Measurements from ENCODE around the gene CCDC169. TPM values are rescaled to one million over a fixed set of nuclear protein-coding genes. Genes with fewer than 3 reads are reported as not detected.
"Not testable (repeated sequence)": the region's sequence is repeated elsewhere in the genome, so short reads cannot be mapped to it uniquely, and the experiment has no call there.

Gene CCDC169
- total RNA-seq, 1 donor, result 4.3 TPM

DNA sequence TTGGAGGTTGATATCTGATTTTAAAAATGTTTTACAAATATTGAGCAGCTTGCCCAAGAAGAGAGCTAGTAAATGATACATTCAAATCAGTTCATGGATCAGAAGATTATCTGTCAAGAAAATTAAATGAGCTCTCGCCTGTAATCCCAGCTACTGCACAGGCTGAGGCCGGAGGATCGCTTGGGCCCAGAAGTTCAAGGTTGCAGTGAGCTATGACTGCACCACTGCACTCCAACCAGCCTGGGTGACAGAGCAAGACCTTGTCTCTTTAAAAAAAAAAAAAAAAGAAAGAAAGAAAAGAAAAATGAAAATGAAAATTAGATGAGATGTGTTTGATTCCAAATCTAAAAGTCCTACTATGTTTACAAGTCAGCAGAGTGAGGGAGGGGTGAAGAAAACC, 46.2 kb upstream of the CCDC169 start:
- TF ChIP-seq, protein P1, sequence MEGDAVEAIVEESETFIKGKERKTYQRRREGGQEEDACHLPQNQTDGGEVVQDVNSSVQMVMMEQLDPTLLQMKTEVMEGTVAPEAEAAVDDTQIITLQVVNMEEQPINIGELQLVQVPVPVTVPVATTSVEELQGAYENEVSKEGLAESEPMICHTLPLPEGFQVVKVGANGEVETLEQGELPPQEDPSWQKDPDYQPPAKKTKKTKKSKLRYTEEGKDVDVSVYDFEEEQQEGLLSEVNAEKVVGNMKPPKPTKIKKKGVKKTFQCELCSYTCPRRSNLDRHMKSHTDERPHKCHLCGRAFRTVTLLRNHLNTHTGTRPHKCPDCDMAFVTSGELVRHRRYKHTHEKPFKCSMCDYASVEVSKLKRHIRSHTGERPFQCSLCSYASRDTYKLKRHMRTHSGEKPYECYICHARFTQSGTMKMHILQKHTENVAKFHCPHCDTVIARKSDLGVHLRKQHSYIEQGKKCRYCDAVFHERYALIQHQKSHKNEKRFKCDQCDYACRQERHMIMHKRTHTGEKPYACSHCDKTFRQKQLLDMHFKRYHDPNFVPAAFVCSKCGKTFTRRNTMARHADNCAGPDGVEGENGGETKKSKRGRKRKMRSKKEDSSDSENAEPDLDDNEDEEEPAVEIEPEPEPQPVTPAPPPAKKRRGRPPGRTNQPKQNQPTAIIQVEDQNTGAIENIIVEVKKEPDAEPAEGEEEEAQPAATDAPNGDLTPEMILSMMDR (IDR thresholded peaks at IDR 0.05; ENCODE audit: insufficient read depth, low read depth, low read length), result no peak
- H3K4me3 ChIP-seq (ENCODE audit: low read depth, low read length), result peak overlapping the region; percentile 84

DNA sequence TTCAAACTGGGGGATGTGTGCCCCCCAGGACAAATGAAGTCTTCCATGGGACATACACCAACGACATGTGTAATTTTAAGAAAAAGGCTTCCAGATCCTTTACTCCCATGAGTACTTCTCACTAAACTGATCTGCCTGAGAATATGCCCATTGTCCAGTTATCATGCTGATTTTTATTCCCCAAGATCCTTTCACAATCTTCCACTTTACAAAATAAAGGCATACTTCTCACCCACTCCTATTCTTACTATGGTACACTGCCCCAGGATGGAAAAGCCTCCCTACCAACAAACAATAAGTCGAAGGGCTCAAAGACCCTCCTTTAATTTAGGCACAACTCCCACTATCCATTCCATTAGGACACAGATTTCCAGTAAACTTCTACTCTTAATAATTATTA, 45.1 kb upstream of the CCDC169 start:
- DNase-seq (ENCODE audit: low read depth), result no peak
- H3K4me3 ChIP-seq (ENCODE audit: low read depth, low read length), result no peak overlapping the region
- TF ChIP-seq, protein P1 (IDR thresholded peaks at IDR 0.05; ENCODE audit: insufficient read depth, low read depth, low read length), result no peak

More for the DNA sequence above, 46.2 kb upstream of the CCDC169 start:
- DNase-seq (ENCODE audit: low read depth), result no peak

DNA sequence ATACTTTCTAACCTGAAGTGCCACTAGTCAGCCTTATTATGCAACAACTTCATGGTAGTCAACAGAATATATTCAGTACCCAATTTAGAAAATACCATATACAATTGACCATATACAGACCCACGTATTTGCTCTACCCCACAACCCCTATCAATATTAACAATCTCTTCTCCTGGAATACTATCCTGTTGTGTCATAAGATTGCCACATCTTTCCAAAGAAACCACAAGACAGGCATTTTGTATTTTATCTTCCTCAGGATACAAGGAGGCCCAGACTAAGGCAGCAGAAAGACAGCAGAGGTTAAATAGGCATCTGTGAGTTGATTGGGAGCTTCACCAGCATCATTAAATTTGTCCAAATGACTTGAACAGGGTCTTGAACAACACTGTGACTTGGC, 44.1 kb upstream of the CCDC169 start:
- peak; percentile 83 for DNase-seq (ENCODE audit: low read depth)
- H3K4me3 ChIP-seq (ENCODE audit: low read depth, low read length), result peak overlapping the region; percentile 5
- TF ChIP-seq, protein P1 (IDR thresholded peaks at IDR 0.05; ENCODE audit: insufficient read depth, low read depth, low read length), result no peak

DNA sequence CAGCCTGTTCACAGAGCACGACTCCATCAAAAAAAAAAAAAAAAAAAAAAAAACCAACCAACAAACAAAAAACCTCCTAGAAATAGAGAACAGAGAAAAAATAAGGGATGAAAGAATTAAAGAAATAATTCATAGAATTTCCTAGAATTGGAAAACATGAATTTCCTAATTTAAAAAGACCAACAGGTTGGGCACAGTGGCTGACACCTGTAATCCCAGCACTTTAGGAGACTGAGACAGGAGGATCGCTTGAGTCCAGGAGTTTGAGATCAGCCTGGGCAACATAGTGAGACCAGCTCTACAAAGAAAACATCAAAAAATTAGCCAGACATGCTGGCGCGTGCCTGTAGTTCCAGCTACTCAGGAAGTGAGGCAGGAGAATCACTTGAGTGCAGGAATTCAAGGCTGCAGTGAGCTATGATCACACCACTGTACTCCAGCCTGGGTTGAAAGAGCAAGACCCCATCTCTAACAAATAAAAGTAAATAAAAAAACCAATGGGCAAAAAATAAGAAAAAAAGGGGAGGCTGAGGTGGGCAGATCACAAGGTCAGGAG, 42.1 kb upstream of the CCDC169 start:
- TF ChIP-seq, protein P1 (IDR thresholded peaks at IDR 0.05; ENCODE audit: insufficient read depth, low read depth, low read length), result no peak
- H3K4me3 ChIP-seq (ENCODE audit: low read depth, low read length), result no peak overlapping the region
- no peak for DNase-seq (ENCODE audit: low read depth)

DNA sequence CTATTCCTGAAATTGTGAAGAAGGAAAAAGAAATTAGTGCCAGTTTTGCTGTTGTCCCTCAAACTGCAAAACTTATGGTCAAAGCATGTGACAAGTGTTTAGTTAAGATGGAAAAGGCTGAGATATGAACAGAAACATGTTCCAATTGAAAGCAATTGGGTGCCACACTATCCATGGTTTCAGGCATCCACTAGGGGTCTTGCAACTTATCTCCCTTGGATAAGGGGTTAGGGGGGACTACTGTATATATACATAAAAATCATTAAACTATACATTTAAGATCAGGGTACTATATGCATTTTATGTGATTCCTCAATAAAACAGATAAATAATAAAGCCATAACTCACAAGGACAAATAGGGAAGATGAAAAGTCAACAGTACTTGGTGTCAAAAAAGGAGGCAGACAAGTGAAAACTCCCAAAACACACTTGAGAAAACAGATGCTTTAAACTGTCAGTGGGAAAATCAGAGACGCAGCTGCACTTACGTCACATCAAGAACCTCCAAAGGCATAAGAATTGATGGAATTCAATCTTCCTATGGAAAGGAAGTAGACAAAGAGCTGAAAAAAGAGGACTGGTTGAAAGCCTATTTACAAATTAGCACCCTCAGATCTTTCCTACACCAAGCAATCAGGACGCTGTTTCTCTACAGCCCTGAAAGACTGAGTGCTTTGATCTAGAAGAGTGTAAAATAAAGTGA, 40.5 kb upstream of the CCDC169 start:
- H3K4me3 ChIP-seq (ENCODE audit: low read depth, low read length), result no peak overlapping the region
- no peak for DNase-seq (ENCODE audit: low read depth)
- TF ChIP-seq, protein P1 (IDR thresholded peaks at IDR 0.05; ENCODE audit: insufficient read depth, low read depth, low read length), result no peak

DNA sequence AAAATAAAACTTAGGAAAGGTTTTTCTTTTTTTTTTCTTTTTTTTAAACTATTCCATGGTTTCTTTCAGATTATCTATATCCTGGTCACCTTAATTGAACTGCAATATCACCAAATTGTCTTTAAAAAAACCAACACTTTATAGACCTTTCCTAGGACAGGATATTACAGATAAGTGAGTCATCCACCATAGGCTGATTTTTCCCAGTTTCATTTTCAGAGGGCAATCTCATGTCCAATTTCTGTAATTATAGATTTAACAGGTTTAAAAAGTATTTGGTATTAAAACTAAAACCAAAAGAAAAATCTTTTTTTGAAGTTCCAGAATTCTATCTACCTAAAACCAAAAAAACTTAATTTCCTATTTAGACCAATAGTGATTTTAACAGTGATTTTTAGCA, 35.4 kb upstream of the CCDC169 start:
- peak; percentile 41 for DNase-seq (ENCODE audit: low read depth)
- no peak overlapping the region for H3K4me3 ChIP-seq (ENCODE audit: low read depth, low read length)
- TF ChIP-seq, protein P1 (IDR thresholded peaks at IDR 0.05; ENCODE audit: insufficient read depth, low read depth, low read length), result no peak

DNA sequence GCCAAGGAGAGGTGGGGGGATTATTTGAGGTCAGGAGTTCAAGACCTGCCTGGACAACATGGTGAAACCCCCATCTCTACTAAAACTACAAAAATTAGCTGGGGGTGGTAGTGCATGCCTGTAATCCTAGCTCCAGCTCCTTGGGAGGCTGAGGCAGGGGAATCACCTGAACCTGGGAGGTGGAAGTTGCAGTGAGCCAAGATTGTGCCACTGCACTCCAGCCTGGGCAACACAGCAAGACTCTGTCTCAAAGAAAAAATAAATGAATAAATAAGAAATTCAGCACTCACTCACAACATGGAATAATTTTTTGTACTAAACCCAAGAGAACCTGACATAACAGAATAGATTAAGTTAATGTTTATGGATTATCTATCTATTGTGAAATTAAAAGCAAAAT, 34.6 kb upstream of the CCDC169 start:
- H3K4me3 ChIP-seq (ENCODE audit: low read depth, low read length); DNase-seq (ENCODE audit: low read depth): not testable (repeated sequence)
